Esophagus muscularis mucosa (tissue), 4 donors: ENCODE measurements around the gene STKLD1. TPM values are rescaled to one million over a fixed set of nuclear protein-coding genes. Genes with fewer than 3 reads are reported as not detected.

Experiments used
- DNase-seq: peaks from one replicate; pipeline ENCODE4 v3.0.0-alpha.2; 2017; ENCODE audit errors: extremely low spot score
- H3K27ac ChIP-seq, 4 donors: fragments of 200-600 bp; sonication (generic); replicated peaks in 1 of 4; 1 replicate in 3 of 4; 2 replicates in 1 of 4; pipeline ENCODE4 v1.5.1; 2016 to 2019; ENCODE audit warnings: mild to moderate bottlenecking in 1 of 4
- H3K27me3 ChIP-seq, 4 donors: fragments of 200-600 bp; sonication (generic); one replicate each; pipeline versions ENCODE4 v1.5.1 to v1.6.0; 2016 to 2019
- H3K36me3 ChIP-seq, 4 donors: fragments of 200-600 bp; sonication (generic); one replicate each; pipeline ENCODE4 v1.5.1; 2016 to 2019
- H3K4me1 ChIP-seq, 4 donors: fragments of 200-600 bp; sonication (generic); one replicate each; pipeline ENCODE4 v1.5.1; 2016 to 2019
- H3K4me3 ChIP-seq, 4 donors: fragments of 200-600 bp; sonication (generic); 1 replicate in 2 of 4; 2 replicates in 2 of 4; pipeline ENCODE4 v1.5.1; 2016 to 2019; ENCODE audit warnings: mild to moderate bottlenecking in 4 of 4, moderate library complexity in 1 of 4
- H3K9me3 ChIP-seq, 4 donors: fragments of 200-600 bp; sonication (generic); 1 replicate in 3 of 4; 2 replicates in 1 of 4; pipeline ENCODE4 v1.5.1; 2016 to 2019
- EP300 ChIP-seq: sonication (generic); formaldehyde crosslinking; IDR thresholded peaks from one replicate; pipeline ENCODE4 v1.6.1; 2017; ENCODE audit warnings: antibody characterized with exemption
- POLR2A ChIP-seq: fragments of 450-650 bp; IDR thresholded peaks from one replicate; pipeline ENCODE4 v1.6.1; 2017; ENCODE audit warnings: antibody characterized with exemption, moderate library complexity, mild to moderate bottlenecking, low read depth
- POLR2AphosphoS5 ChIP-seq, 2 donors: sonication (generic); formaldehyde crosslinking; IDR thresholded peaks; one replicate each; pipeline ENCODE4 v1.6.1; 2017; ENCODE audit warnings: antibody characterized with exemption in 2 of 2
- WGBS: methylation state at CpG from one replicate; pipeline ENCODE4 v1.1.5; 2018; 5-methylcytosine and 5-hydroxymethylcytosine counted together
- intact Hi-C: fragments of 100-400 bp; cut with DNase I; formaldehyde crosslinking; loops from one replicate; pipeline ENCODE4 v1.15.1; 2023
- total RNA-seq, 4 donors: library from RNA; depleted of rRNA; stranded (reverse); fragments of >200 nt; gene quantifications; one replicate each; pipeline versions ENCODE4 v1.1.0 to v1.2.1, GENCODE V29; 2016
- TF ChIP-seq, protein P1 (sequence below), 3 experiments: fragments of 200-600 bp in 2 of 3; fragments of 450-650 bp in 1 of 3; sonication (generic) in 2 of 3; IDR thresholded peaks; one replicate each; pipeline ENCODE4 v1.5.1; 2017 to 2019; ENCODE audit warnings: antibody characterized with exemption in 3 of 3, mild to moderate bottlenecking in 2 of 3, moderate library complexity in 1 of 3

The STKLD1 gene
- total RNA-seq, 4 donors from 2014 or later, result 0.26 to 2.1 (median 1.0) TPM; not detected in 1

DNA sequence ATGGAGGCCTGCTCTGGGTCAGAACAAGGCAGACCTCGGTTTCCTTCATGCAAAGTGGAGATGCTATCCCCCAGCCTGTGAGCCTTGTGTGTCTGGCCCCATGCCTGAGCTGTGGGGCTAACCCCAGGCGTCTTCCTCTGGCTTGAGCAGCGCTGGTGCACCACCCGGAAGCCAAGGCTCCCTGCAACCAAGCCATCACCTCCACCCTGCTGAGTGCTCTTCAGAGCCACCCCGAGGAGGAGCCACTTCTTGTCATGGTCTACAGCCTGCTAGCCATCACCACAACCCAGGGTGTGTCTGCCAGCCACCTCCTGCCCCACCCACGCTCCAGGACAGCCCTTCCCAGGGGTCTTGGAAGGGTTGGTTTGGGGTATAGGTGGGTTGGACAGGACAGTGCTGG lies 25.4 kb downstream of the STKLD1 start:
- H3K4me1 ChIP-seq, result peaks cover 0 to 8% (median 3%) of the 10 kb centered on the region in 4 donors
- 96% methylated on average over 6 of the region's 6 CpGs for WGBS
- intact Hi-C loops, result no loop called here

DNA sequence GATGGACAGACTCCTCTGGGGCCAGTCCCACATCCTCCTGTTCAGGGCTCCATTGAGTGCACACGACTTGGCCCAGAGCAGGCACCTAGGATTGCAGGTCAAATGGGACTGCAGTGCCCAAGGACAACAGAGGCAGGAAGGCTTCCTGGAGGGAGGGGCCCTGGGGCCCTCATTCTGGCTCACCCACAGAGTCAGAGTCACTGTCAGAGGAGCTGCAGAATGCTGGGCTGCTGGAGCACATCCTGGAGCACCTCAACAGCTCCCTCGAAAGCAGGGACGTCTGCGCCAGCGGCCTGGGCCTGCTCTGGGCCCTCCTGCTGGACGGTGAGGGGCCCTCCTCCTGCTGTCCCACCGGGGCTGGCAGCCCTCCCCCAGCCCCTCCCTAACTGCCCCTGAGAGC lies 26.5 kb downstream of the STKLD1 start:
- no peak for DNase-seq
- no peak overlapping the region for H3K27ac ChIP-seq
- intact Hi-C loops, result no loop called here
- no peaks in the 10 kb centered on the region for H3K9me3 ChIP-seq
- H3K36me3 ChIP-seq, result peaks cover 2 to 65% (median 48%) of the 10 kb centered on the region in 4 donors
- no peak for TF ChIP-seq POLR2A
- no peaks in the 10 kb centered on the region for H3K27me3 ChIP-seq
- peaks cover 0 to 15% (median 3%) of the 10 kb centered on the region in 4 donors for H3K4me1 ChIP-seq
- no peak overlapping the region for H3K4me3 ChIP-seq
- no CpG with 5 or more reads among the region's 7 CpGs for whole genome bisulfite sequencing

More for the DNA sequence above, 25.4 kb downstream of the STKLD1 start:
- TF ChIP-seq, protein P1, sequence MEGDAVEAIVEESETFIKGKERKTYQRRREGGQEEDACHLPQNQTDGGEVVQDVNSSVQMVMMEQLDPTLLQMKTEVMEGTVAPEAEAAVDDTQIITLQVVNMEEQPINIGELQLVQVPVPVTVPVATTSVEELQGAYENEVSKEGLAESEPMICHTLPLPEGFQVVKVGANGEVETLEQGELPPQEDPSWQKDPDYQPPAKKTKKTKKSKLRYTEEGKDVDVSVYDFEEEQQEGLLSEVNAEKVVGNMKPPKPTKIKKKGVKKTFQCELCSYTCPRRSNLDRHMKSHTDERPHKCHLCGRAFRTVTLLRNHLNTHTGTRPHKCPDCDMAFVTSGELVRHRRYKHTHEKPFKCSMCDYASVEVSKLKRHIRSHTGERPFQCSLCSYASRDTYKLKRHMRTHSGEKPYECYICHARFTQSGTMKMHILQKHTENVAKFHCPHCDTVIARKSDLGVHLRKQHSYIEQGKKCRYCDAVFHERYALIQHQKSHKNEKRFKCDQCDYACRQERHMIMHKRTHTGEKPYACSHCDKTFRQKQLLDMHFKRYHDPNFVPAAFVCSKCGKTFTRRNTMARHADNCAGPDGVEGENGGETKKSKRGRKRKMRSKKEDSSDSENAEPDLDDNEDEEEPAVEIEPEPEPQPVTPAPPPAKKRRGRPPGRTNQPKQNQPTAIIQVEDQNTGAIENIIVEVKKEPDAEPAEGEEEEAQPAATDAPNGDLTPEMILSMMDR (IDR thresholded peaks at IDR 0.05), result no peak
- TF ChIP-seq EP300 (no peak), POLR2A (no peak), POLR2AphosphoS5 (IDR thresholded peaks at IDR 0.05) (no peak)
- no peak overlapping the region for H3K27ac ChIP-seq
- peaks cover 0 to 7% (median 0%) of the 10 kb centered on the region in 4 donors for H3K27me3 ChIP-seq
- DNase-seq, result no peak
- peaks cover 0 to 54% (median 38%) of the 10 kb centered on the region in 4 donors for H3K36me3 ChIP-seq
- no peaks in the 10 kb centered on the region for H3K9me3 ChIP-seq
- no peak overlapping the region for H3K4me3 ChIP-seq

DNA sequence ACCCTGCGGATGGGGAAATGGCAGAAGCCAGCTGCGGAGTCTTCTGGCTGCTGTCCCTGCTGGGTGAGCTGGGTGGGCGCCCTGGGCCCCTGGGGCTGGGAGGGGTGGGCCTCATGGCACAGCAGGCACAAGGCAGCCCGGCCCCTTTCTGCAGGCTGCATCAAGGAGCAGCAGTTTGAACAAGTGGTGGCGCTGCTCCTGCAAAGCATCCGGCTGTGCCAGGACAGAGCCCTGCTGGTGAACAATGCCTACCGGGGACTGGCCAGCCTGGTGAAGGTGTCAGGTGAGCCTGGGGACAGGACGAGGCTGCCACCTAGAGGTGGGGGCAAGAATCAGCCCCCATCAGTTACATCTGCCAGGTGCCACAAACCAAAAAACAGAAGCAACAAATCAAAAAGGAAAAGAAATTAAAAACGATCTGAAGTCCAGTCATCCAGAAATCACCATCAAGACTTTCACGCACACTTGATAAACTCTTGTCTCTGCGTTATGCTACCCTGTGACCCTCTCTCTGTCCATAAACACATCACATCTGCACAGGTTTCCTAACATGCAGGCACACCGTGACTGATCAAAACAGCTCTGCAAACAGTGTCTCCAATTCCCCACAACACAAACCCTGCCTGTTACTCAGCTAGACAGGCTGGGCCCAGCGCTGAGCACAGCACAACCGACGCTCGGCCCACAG lies 27.7 kb downstream of the STKLD1 start:
- Histone ChIP-seq H3K4me3 (no peak overlapping the region), H3K9me3 (no peaks in the 10 kb centered on the region), H3K36me3 (peaks cover 10 to 78% (median 58%) of the 10 kb centered on the region in 4 donors), H3K4me1 (peaks cover 0 to 15% (median 3%) of the 10 kb centered on the region in 4 donors), H3K27me3 (no peaks in the 10 kb centered on the region), H3K27ac (no peak overlapping the region)
- 79% methylated on average over 14 of the region's 16 CpGs for WGBS
- intact Hi-C loops, result no loop called here
- no peak for TF ChIP-seq POLR2A
- TF ChIP-seq, protein P1 (IDR thresholded peaks at IDR 0.05), result peak; percentile 12 to 54 (median 35)
- no peak for TF ChIP-seq EP300
- no peak for TF ChIP-seq POLR2AphosphoS5 (IDR thresholded peaks at IDR 0.05)
- no peak for DNase-seq

DNA sequence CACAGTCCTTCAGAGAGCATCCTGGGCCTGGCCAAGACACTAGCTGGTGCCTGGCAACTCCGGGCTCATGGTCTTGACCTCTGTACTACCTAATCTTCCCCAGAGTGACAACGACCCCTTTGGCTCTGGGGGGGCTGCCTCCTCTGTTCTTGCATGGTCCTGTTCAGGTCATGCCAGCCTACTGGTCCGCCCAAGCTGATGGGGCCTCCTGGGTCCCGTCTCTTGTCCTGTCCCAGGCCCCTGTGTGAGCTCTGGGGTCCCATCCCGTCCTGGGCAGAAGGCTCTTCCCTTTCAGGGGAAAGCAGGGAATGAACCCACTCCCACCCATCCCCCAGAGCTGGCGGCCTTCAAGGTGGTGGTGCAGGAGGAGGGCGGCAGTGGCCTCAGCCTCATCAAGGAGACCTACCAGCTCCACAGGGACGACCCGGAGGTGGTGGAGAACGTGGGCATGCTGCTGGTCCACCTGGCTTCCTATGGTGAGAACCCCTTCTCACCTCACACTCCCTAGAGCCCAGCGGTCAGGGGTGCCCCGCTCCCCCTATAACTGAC lies 28.4 kb downstream of the STKLD1 start:
- H3K36me3 ChIP-seq, result peaks cover 12 to 84% (median 64%) of the 10 kb centered on the region in 4 donors
- TF ChIP-seq POLR2A (no peak), POLR2AphosphoS5 (IDR thresholded peaks at IDR 0.05) (no peak), EP300 (no peak)
- TF ChIP-seq, protein P1 (IDR thresholded peaks at IDR 0.05), result no peak
- intact Hi-C loops, result no loop called here

More for the DNA sequence above, 28.4 kb downstream of the STKLD1 start:
- Histone ChIP-seq H3K4me3 (no peak overlapping the region), H3K4me1 (peaks cover 0 to 15% (median 3%) of the 10 kb centered on the region in 4 donors), H3K9me3 (no peaks in the 10 kb centered on the region), H3K27me3 (no peaks in the 10 kb centered on the region), H3K27ac (no peak overlapping the region)
- no peak for DNase-seq
- WGBS, result 81% methylated on average over 5 of the region's 12 CpGs
